Neural cell (in vitro differentiated cells): Measurements from ENCODE around the gene OR56A5.

Experiments
- CTCF ChIP-seq: fragments of 450-650 bp; IDR thresholded peaks from 2 replicates; pipeline ENCODE4 v1.5.1; 2014; ENCODE audit warnings: antibody characterized with exemption, mild to moderate bottlenecking, moderate library complexity; ENCODE audit not compliant: poor library complexity, severe bottlenecking
- TAF1 ChIP-seq: IDR thresholded peaks from 2 replicates; pipeline ENCODE4 v1.6.1; 2012; ENCODE audit warnings: low read depth

- TF ChIP-seq CTCF (no peak), TAF1 (no peak)
These were observed 27.5 kb downstream of the OR56A5 start for GRCh38 chr11:5940748-5941147.
